Muscle layer of duodenum (tissue), 2 donors: ENCODE measurements around the gene GTF2I.
"Not testable (repeated sequence)": the region's sequence is repeated elsewhere in the genome, so short reads cannot be mapped to it uniquely, and the experiment has no call there.

ENCODE experiments used
- H3K27ac ChIP-seq: one replicate; pipeline ENCODE4 v1.7.0; 2013; ENCODE audit warnings: mild to moderate bottlenecking, low read length
- H3K27me3 ChIP-seq: one replicate; pipeline ENCODE4 v1.7.0; 2013; ENCODE audit warnings: low read depth, mild to moderate bottlenecking, control low read depth, low read length
- H3K36me3 ChIP-seq, 2 donors: one replicate each; pipeline ENCODE4 v1.7.0; 2013; ENCODE audit warnings: low read length in 2 of 2, control low read depth in 1 of 2, mild to moderate bottlenecking in 1 of 2; ENCODE audit not compliant: insufficient read depth in 2 of 2, control insufficient read depth in 1 of 2
- H3K4me1 ChIP-seq, 2 donors: one replicate each; pipeline ENCODE4 v1.7.0; 2013; ENCODE audit warnings: low read length in 2 of 2, mild to moderate bottlenecking in 2 of 2, control low read depth in 1 of 2, moderate library complexity in 1 of 2; ENCODE audit not compliant: insufficient read depth in 2 of 2, control insufficient read depth in 1 of 2
- H3K4me3 ChIP-seq, 2 donors: one replicate each; pipeline ENCODE4 v1.7.0; 2013; ENCODE audit warnings: low read length in 2 of 2, low read depth in 1 of 2, mild to moderate bottlenecking in 1 of 2
- H3K9me3 ChIP-seq, 2 donors: one replicate each; pipeline ENCODE4 v1.7.0; 2013; ENCODE audit warnings: low read length in 2 of 2, control low read depth in 1 of 2, mild to moderate bottlenecking in 1 of 2; ENCODE audit not compliant: control insufficient read depth in 1 of 2
- donor health status: healthy.

Gene GTF2I

DNA sequence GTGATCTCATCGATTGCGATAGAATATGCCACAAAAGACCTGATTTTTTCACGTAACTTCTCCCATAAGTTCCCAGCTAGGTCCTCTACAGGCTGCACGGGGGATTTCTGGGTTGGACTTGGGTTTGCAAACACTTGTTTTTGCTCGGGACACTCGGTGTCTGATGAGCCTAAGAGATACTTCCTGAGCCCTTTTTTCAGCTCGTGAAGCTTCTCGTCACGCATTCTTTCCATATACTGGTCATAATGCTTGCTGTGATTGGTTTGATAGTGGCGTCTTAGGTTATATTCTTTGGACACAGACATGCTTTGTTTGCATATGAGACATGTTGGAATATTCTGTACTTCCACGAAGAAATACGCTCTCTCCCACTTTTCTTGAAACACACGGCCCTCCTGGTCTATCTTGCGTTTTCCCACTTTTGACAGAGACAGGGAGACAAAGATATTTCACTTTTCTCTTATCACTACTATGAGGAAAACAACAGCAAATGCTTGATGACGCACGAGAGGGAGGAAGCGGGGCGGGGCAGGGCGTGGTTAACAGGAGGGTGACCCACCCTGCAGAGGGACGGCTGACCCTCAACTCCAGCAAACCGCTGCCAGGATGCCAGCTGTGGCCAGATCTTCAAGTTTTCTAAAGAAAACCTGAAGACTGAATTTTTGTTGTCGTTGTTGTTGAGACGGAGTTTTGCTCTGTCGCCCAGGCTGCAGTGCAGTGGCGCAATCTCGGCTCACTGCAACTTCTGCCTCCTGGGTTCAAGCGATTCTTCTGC, 140.5 kb downstream of the GTF2I start:
- H3K4me3 ChIP-seq, H3K4me1 ChIP-seq, H3K9me3 ChIP-seq, H3K36me3 ChIP-seq, H3K27me3 ChIP-seq, H3K27ac ChIP-seq: not testable (repeated sequence)

- H3K27ac ChIP-seq, H3K4me3 ChIP-seq, H3K9me3 ChIP-seq, H3K36me3 ChIP-seq, H3K4me1 ChIP-seq, H3K27me3 ChIP-seq: not testable (repeated sequence)
Measured at GRCh38 chr7:74798644-74799043, 141.1 kb downstream of the GTF2I start.
